Measurements from ENCODE around the gene TMEM17.

GRCh38 chr2:62464221-62465007 lies 41.6 kb downstream of the TMEM17 start:
- TF ChIP-seq ZNF274 (IDR thresholded peaks at IDR 0.05; ENCODE audit: low read depth, low read length) (no peak), SUZ12 (IDR thresholded peaks at IDR 0.05; ENCODE audit: extremely low read depth, insufficient read depth, insufficient read length) (no peak), YY1 (IDR thresholded peaks at IDR 0.05; ENCODE audit: insufficient read depth, insufficient read length) (no peak)
